HEK293T (cell line): ENCODE results near the gene KIAA1755.
"Not testable (repeated sequence)": the region's sequence is repeated elsewhere in the genome, so short reads cannot be mapped to it uniquely, and the experiment has no call there.

ENCODE experiments used
- ARNT ChIP-seq: fragments of 450-650 bp; IDR thresholded peaks from 2 replicates; pipeline ENCODE4 v1.6.1; 2017; ENCODE audit warnings: mild to moderate bottlenecking
- FOXA1 ChIP-seq: fragments of 450-650 bp; IDR thresholded peaks from 2 replicates; pipeline ENCODE4 v1.6.1; 2016; ENCODE audit warnings: mild to moderate bottlenecking
- NFRKB ChIP-seq: fragments of 450-650 bp; IDR thresholded peaks from 2 replicates; pipeline ENCODE4 v1.6.1; 2016; ENCODE audit warnings: mild to moderate bottlenecking, moderate library complexity
- SUZ12 ChIP-seq: fragments of 450-650 bp; IDR thresholded peaks from 2 replicates; pipeline ENCODE4 v1.6.1; 2016; ENCODE audit warnings: mild to moderate bottlenecking

DNA sequence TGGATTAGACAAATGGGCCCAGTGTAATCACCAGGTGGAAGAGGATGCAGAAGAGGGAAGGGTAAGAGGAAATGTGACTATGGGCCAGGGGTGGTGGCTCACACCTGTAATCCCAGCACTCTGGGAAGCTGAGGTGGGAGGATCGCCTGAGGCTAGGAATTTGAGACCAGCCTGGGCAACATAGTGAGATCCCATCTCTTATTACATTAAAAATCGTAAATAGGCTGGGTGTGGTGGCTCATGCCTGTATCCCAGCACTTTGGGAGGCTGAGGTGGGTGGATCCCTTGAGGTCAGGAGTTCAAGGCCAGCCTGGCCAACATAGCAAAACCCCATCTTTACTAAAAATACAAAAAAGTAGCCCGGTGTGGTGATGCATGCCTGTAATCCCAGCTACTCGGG lies 12.8 kb downstream of the KIAA1755 start:
- not testable (repeated sequence) for TF ChIP-seq NFRKB, ARNT, FOXA1, SUZ12
